Urinary bladder (tissue), 4 donors: ENCODE results near the gene KRTAP5-2. TPM values are rescaled to one million over a fixed set of nuclear protein-coding genes. Genes with fewer than 3 reads are reported as not detected.
"Not testable (repeated sequence)": the region's sequence is repeated elsewhere in the genome, so short reads cannot be mapped to it uniquely, and the experiment has no call there.

ENCODE experiments used
- DNase-seq: peaks from one replicate; pipeline ENCODE4 v3.0.0-alpha.2; 2015; ENCODE audit errors: extremely low spot score
- H3K27ac ChIP-seq: one replicate; pipeline ENCODE4 v1.5.1; 2013; ENCODE audit warnings: low read depth, mild to moderate bottlenecking, moderate library complexity
- H3K36me3 ChIP-seq: one replicate; pipeline ENCODE4 v1.6.1; 2013; ENCODE audit warnings: mild to moderate bottlenecking, moderate library complexity; ENCODE audit not compliant: insufficient read depth
- H3K4me1 ChIP-seq: one replicate; pipeline ENCODE4 v1.6.1; 2013; ENCODE audit warnings: mild to moderate bottlenecking, moderate library complexity; ENCODE audit not compliant: insufficient read depth
- H3K4me3 ChIP-seq: one replicate; pipeline ENCODE4 v1.5.1; 2013; ENCODE audit warnings: low read depth, low read length
- WGBS: extraction: QIAGEN DNeasy Blood & Tissue Kit; methylation state at CpG from one replicate; pipeline ENCODE4 v1.1.7; 2013; 5-methylcytosine and 5-hydroxymethylcytosine counted together
- polyA plus RNA-seq: library from polyadenylated mRNA; stranded (reverse); fragments of 200-250 nt; gene quantifications from one replicate; pipeline ENCODE4 v1.2.3, GENCODE V29; 2013
- total RNA-seq: library from RNA; depleted of rRNA; stranded (reverse); fragments of >200 nt; gene quantifications from one replicate; pipeline ENCODE4 v1.2.3, GENCODE V29; 2014
- donor health status: healthy with polysubstance abuse.
- donor health status: healthy.

Gene KRTAP5-2
- total and polyA plus RNA-seq, 2 donors = not detected

DNA sequence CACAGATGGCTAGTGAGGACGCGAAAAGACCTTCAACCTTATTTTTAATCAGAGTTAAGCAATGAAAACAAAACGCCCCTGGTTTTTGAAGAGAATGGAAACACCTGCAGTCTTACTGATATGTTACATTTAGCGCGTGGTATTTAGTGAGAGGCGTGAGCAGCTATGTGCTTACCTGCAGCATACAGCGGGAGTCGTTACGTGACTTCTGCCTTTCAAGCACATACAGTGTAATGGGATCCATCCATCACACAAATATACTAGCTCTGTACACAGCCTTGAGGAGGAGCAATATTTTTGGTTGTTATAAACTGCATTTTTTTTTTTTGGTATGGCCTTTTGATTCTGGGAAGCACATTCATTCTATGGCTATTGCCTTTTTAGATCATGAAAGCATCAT, 5.5 kb downstream of the KRTAP5-2 start:
- no peaks in the 10 kb centered on the region for H3K36me3 ChIP-seq
- H3K4me3 ChIP-seq = no peak overlapping the region
- DNase-seq = no peak
- WGBS = 79% methylated on average over 9 of the region's 9 CpGs
- no peaks in the 10 kb centered on the region for H3K4me1 ChIP-seq
- no peak overlapping the region for H3K27ac ChIP-seq

DNA sequence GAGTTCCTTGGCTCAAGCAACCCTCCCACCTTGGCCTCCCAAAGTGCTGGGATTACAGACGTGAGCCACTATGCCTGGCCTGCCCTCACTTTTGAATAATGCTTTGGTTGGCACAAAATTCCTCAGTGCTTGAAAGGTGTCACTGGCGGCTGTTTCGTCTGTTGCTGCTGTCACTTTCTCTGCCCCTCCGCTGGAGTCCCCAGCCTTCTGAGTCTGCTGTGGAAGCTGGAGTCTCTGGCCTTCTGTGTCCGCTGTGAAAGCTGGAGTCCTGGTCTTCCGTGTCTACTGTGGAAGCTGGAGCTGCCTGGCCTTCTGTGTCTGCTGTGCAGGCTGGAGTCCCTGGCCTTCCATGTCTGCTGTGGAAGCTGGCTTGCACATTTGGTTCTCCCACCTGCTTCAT, 8.1 kb downstream of the KRTAP5-2 start:
- Histone ChIP-seq H3K36me3 (no peaks in the 10 kb centered on the region), H3K4me1 (no peaks in the 10 kb centered on the region), H3K4me3 (no peak overlapping the region), H3K27ac (no peak overlapping the region)
- no peak for DNase-seq
- WGBS = 93% methylated on average over 6 of the region's 6 CpGs

DNA sequence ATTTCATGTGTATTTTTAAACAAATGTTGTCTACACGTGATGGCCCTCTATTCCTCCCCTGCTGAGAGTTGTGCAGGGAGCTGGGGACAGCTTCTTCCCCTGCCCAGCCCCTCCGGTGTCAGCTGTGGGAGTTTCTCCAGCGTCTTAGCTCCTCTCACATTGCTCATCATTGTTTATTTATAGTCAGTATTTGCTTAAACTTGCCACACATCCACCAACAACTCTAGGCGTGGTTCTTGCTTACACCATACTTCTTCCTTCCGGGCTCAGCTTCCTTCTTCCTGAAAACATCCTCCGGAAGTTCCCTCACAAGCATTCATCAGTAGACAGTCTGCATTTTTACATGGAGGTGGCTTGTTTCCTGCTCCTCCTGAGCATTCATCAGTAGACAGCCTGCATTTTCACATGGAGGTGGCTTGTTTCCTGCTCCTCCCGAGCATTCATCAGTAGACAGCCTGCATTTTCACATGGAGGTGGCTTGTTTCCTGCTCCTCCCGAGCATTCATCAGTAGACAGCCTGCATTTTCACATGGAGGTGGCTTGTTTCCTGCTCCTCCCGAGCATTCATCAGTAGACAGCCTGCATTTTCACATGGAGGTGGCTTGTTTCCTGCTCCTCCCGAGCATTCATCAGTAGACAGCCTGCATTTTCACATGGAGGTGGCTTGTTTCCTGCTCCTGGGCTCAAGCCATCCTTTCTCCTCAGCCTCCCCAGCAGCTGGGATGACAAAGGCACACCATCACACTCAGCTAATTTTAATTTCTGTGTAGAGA, 8.7 kb downstream of the KRTAP5-2 start:
- H3K27ac ChIP-seq, DNase-seq, H3K4me3 ChIP-seq, H3K4me1 ChIP-seq, H3K36me3 ChIP-seq: not testable (repeated sequence)
- 36% methylated on average over 8 of the region's 10 CpGs for WGBS

DNA sequence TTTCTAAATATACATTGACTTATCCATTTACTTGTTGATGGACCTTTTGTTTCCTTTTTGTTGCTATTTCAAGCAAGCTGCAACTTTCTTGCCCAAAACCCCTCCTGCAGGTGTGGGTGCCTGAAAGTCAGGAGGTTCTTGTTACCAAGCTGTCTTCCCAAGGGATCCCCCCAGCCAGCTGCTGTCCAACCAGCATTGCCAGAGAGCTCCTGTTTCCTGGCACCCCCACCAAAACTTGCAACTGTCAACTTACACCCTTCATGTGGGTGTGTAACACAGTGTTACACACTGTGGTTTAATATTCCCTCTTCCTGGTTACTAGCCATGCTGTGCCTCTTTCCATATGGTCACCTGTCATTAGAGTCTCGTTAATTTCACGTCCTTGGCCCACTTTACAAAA, 11.4 kb downstream of the KRTAP5-2 start:
- no peak for DNase-seq
- Histone ChIP-seq H3K27ac (no peak overlapping the region), H3K36me3 (no peaks in the 10 kb centered on the region), H3K4me3 (no peak overlapping the region), H3K4me1 (no peaks in the 10 kb centered on the region)
- 65% methylated on average over 2 of the region's 2 CpGs for WGBS

DNA sequence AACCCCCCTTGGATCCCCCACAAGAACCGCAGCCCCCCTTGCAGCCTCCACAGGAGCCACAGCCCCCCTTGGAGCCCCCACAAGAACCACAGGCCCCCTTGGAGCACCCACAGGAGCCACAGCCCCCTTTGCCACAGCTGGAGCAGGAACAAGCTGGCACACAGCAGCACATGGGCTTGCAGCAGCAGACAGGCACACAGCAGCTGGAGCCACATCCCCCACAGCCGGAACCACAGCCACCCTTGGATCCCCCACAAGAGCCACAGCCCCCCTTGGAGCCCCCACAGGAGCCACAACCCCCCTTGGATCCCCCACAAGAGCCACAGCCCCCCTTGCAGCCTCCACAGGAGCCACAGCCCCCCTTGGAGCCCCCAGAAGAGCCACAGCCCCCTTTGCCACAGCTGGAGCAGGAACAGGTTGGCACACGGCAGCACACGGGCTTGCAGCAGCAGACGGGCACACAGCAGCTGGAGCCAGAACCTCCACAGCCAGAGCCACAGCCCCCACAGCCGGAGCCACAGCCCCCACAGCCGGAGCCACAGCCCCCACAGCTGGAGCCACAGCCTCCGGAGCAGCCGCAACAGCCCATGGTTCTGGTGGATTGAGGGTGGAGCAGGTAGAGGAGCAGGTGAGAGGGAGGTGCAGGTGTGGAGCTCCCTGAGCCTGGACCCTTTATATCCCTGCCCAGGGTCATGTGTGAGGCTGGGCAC, 13.3 kb downstream of the KRTAP5-2 start, which contains the start of gene KRTAP5-1:
Gene KRTAP5-1, minus strand, starts transcription at position 623 of the 710 bp plus-strand sequence. Its CDS starts 34 bp downstream, at position 589.
- not testable (repeated sequence) for DNase-seq, H3K36me3 ChIP-seq, H3K4me3 ChIP-seq, H3K4me1 ChIP-seq, H3K27ac ChIP-seq
- 69% methylated on average over 9 of the region's 9 CpGs for WGBS

DNA sequence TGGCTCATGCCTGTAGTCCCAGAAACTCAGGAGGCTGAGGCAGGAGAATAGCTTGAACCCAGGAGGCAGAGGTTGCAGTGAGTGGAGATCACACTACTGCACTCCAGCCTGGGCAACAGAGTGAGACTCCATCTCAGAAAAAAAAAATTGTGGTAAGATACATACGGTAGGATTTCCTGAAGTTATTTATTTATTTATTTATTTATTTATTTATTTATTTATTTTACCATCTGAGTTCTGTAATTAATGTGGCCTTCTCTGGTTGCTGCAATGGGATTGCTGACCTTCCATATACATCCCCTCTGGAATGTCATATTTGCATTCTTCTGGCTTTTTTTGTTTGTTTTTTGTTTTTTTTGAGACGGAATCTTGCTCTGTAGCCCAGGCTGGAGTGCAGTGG, 15.2 kb downstream of the KRTAP5-2 start:
- WGBS = 68% methylated on average over 2 of the region's 2 CpGs
- not testable (repeated sequence) for H3K27ac ChIP-seq, DNase-seq, H3K36me3 ChIP-seq, H3K4me3 ChIP-seq, H3K4me1 ChIP-seq

DNA sequence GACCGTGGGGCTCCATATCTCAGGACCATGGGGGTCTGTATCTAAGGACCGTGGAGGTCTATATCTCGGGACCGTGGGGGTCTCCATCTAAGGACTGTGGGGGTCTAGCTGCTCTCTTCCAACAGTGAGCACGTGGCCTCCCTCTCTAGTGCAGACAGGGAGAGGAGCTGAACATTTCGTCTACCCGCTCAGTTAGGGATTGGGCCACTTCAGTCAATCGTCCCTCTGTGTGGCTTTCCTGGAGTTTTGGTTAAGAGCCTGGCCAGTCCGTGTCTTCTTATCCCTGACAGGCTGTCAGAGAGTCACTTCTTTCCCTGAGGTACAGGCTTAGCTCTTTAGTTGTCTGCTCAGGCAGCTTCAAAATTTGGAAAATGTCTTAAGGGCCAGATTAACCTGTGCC, 16.1 kb downstream of the KRTAP5-2 start:
- WGBS = 86% methylated on average over 9 of the region's 9 CpGs
- Histone ChIP-seq H3K36me3 (no peaks in the 10 kb centered on the region), H3K4me3 (no peak overlapping the region), H3K4me1 (no peaks in the 10 kb centered on the region), H3K27ac (no peak overlapping the region)
- no peak for DNase-seq

DNA sequence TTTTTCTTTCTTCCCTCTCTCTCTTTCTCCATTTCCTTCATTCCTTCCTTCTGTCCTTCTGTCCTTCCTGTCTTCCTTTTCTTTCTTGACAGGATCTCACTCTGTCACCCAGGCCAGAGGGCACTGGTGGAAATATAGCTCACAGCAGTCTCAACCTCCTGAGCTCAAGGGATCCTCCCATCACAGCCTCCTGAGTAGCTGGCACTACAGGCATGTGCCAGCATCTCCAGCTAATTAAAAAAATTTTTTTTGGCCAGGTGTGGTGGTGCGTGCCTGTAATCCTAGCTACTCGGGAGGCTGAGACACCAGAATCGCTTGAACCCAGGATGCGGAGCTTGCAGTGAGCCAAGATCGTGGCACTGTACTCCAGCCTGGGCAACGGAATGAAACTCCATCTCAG, 21.3 kb downstream of the KRTAP5-2 start:
- H3K4me1 ChIP-seq = no peaks in the 10 kb centered on the region
- no peak overlapping the region for H3K27ac ChIP-seq
- no peak overlapping the region for H3K4me3 ChIP-seq
- DNase-seq = no peak
- 77% methylated on average over 6 of the region's 6 CpGs for WGBS
- no peaks in the 10 kb centered on the region for H3K36me3 ChIP-seq

DNA sequence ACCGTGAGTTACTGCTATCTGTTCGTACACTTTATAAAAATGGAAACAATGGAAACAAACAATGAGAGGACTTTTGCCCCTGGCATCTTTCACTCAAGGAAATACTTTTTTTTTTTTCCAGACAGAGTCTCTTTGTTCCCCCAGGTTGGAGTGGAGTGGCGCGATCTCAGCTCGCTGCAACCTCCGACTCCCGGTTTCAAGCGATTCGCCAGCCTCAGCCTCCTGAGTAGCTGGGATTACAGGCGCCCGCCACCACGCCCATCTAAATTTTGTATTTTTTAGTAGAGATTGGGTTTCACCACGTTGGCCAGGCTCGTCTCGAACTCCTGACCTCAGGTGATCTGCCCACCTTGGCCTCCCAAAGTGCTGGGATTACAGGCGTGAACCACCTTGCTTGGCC, 22.3 kb downstream of the KRTAP5-2 start:
- 89% methylated on average over 16 of the region's 16 CpGs for WGBS
- not testable (repeated sequence) for H3K4me3 ChIP-seq, H3K36me3 ChIP-seq, H3K4me1 ChIP-seq, H3K27ac ChIP-seq, DNase-seq

DNA sequence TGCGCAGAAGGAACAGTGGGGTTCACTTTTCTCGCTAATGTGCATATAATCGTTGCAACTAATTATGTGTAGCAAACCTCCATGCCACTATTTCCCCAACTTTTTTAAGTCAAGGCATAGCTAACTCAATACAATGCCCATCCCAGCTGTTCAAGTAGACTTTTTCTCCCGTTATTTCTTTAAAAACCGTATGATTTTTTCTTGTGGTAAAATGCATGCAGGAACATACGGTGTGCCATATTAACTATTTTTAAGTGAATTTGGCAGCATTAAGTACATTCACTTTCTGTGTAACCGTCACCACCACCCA, 23.2 kb downstream of the KRTAP5-2 start:
- H3K4me3 ChIP-seq = no peak overlapping the region
- no peaks in the 10 kb centered on the region for H3K36me3 ChIP-seq
- WGBS = 18% methylated on average over 7 of the region's 7 CpGs
- no peak overlapping the region for H3K27ac ChIP-seq
- no peak for DNase-seq
- H3K4me1 ChIP-seq = no peaks in the 10 kb centered on the region

DNA sequence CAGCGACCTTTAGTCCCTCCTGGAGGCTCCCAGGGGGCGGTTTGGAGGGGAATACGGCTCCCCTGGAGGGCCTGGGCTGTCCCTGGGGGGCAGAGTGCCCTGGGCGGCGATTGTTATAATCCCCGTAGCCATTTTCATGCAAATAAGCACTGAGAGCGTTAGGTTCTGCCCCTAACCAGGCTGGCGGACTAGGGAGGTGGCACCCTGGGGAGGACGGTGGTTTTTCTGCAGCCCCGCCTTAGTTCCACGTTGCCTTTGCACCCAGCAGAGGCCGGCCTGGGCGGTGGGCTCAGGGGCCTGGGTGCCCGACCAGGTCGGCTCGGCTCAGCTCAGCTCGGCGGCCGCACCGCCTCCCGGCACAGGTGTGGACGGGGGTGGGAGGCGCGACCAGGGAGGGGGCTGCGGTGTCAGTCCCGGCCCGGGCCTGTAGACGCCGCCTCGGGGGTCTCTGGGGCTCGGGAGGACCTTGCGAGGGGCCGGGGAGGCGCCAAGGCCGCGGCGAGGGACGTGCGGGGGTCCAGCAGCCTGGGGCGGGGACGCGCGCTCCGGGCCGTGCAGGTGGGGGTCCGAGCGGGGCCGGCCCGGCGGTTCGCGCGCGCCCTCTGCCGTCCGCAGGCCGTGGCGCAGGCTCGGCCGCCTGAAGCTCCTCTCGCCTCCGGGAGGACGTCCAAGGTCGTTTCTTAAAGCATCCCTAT, 23.7 kb downstream of the KRTAP5-2 start:
- no peak for DNase-seq
- no peaks in the 10 kb centered on the region for H3K4me1 ChIP-seq
- no peak overlapping the region for H3K27ac ChIP-seq

DNA sequence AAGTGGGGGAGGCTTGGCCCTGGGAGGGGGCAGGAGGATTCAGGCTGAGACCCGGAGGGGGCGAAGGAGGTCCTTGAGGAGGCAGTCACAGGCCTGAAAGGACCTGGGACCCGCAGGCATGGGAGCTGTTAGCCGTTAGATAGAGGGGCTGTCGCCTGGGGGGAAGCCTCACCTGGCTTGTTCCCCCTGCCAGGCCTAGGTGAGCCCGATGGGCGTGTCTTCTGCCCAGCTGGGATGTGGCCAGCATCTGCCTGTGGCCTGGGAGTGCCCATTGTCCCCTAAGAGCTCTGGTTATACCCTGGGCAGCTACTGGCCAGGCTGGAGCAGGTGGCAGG, 24.2 kb downstream of the KRTAP5-2 start:
- Histone ChIP-seq H3K36me3 (no peaks in the 10 kb centered on the region), H3K4me1 (no peaks in the 10 kb centered on the region), H3K4me3 (no peak overlapping the region), H3K27ac (no peak overlapping the region)
- WGBS = 20% methylated on average over 7 of the region's 7 CpGs
- DNase-seq = no peak

More for the DNA sequence above, 23.7 kb downstream of the KRTAP5-2 start:
- H3K4me3 ChIP-seq = peak overlapping the region; percentile 10
- H3K36me3 ChIP-seq = no peaks in the 10 kb centered on the region
- 2% methylated on average over 64 of the region's 64 CpGs for WGBS

DNA sequence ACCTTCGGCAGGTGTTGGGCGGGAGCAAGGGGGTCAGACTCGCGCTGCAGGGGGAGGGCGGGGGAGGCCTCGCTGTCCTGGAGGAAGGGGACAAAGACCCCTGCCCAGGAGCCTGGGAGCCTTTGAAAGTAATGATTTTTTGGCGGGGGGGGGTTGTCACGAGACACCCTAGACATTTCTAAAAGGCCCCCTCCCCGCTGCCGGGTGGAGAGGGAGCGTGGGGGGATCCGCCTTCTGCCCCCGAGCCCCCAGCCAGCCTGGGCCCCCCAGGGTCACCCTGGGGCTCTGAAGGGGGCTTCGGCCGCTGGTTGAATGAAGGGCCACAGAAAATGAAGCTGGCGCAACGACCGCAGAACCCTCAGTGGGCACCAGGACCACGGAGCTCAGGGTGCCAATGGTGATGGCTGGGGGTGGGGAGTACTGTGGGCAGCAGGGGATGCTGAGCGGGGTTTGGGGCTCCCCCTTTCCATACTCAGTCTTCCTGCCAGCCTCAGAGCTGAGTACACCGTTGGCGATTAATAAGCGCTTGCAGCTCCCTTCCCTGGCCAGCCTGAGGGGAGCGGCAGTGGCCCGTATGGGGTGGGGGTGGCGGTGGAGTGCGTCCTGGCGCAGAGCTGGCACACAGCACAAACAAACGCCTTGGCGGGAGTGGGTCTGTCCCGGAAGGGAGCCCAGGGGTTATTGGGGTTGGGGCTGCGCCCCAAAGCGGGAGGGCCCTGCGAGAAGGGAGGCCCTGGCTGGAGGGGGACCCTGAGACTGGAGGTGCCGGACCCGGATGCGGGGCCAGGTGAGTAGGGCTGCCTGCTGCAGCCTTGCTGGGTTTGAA, 24.8 kb downstream of the KRTAP5-2 start:
- peak overlapping the region; percentile 11 for H3K27ac ChIP-seq
- WGBS = 7% methylated on average over 36 of the region's 37 CpGs
- peak overlapping the region; percentile 54 for H3K4me3 ChIP-seq
- DNase-seq = no peak
- H3K4me1 ChIP-seq = no peaks in the 10 kb centered on the region
- no peaks in the 10 kb centered on the region for H3K36me3 ChIP-seq
